Measurements from ENCODE around the gene ESR1. TPM values are rescaled to one million over a fixed set of nuclear protein-coding genes. Genes with fewer than 3 reads are reported as not detected.
"Not testable (repeated sequence)": the region's sequence is repeated elsewhere in the genome, so short reads cannot be mapped to it uniquely, and the experiment has no call there.

Gene ESR1
- total and polyA plus RNA-seq, 2 experiments from 2014 or later = 0.09 TPM; not detected in 1

DNA sequence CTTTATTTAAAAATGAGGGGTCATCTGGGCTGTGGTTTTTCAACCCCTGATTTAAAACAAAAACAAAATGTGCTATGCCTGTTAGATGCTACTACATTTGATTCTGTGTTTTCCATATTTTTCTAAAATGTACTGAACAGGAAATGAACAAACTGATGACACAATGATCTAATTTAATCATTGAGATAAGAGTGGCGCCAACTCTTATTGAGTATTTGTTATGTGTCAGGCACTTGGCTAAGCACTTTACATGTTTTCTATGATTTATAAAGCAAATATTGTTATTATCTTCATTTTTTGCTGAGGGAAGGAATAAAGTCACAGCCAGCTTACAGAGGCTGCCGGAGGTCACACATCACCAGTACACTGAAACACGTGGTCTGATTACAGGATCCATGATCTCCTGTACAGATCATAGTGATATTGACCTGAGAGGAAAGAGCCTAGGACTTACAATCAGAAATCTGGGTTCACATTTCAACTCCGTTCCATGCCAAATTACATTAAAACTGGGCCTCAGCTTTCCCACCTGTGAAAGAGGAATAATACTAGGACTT, 166.7 kb downstream of the ESR1 start:
- no peak overlapping the region for H3K27ac ChIP-seq
- H3K9ac ChIP-seq = no peak overlapping the region
- in situ Hi-C loops (cut with MboI) = no loop called here
- H3K4me2 ChIP-seq (ENCODE audit: unreplicated experiment) = no peak overlapping the region
- H2AFZ ChIP-seq = no peak overlapping the region
- WGBS, 2 experiments (ENCODE audit: low coverage in 1 of 2, low lambda C conversion rate in 2 of 2, missing lambda C conversion rate in 2 of 2) = 83 to 84% methylated on average over 4 of the region's 4 CpGs
- DNase-seq = no peak
- H4K20me1 ChIP-seq (ENCODE audit: insufficient read depth) = no peaks in the 10 kb centered on the region
- no peaks in the 10 kb centered on the region for H3K27me3 ChIP-seq (replicated peaks; ENCODE audit: insufficient read depth)
- H3K79me2 ChIP-seq (ENCODE audit: insufficient read depth) = no peaks in the 10 kb centered on the region
- H3K9me3 ChIP-seq (ENCODE audit: low read depth) = no peaks in the 10 kb centered on the region
- no peaks in the 10 kb centered on the region for H3K4me1 ChIP-seq (ENCODE audit: insufficient read depth)
- TF ChIP-seq EZH2 (IDR thresholded peaks at IDR 0.05; ENCODE audit: insufficient read depth, poor library complexity, severe bottlenecking) = no peak
- no peak for TF ChIP-seq EZH2phosphoT487 (IDR thresholded peaks at IDR 0.05; ENCODE audit: insufficient read depth, low read depth)
- no peaks in the 10 kb centered on the region for H3K9me2 ChIP-seq (ENCODE audit: insufficient read depth)
- no peaks in the 10 kb centered on the region for H3F3A ChIP-seq (ENCODE audit: insufficient read depth)
- no peaks in the 10 kb centered on the region for H3K36me3 ChIP-seq (ENCODE audit: low read depth)
- H3K4me3 ChIP-seq = no peak overlapping the region

DNA sequence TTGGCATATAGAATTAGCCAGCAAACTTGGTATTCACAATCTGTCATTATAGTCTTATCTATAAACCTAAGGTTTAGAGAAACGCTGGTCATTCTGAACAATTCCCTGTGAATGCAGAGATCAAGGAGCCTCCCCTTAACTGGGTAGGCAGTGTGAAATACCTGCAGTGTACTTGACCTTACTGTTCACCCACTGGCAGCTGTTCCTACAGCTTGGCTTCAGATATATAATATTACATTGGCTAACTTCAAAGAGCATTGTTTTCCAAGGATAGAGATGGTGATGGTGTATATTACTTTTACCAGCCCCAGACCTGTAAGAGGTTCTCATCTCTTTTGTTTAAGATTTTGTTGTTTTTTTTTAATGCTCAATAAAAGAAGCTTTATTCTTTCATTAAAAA, 168.3 kb downstream of the ESR1 start:
- in situ Hi-C loops (cut with MboI) = no loop called here
- H3K36me3 ChIP-seq (ENCODE audit: low read depth) = no peaks in the 10 kb centered on the region
- TF ChIP-seq EZH2 (IDR thresholded peaks at IDR 0.05; ENCODE audit: insufficient read depth, poor library complexity, severe bottlenecking) = no peak
- TF ChIP-seq EZH2phosphoT487 (IDR thresholded peaks at IDR 0.05; ENCODE audit: insufficient read depth, low read depth) = no peak
- no peaks in the 10 kb centered on the region for H3K4me1 ChIP-seq (ENCODE audit: insufficient read depth)
- DNase-seq = no peak
- no peaks in the 10 kb centered on the region for H4K20me1 ChIP-seq (ENCODE audit: insufficient read depth)
- H3K79me2 ChIP-seq (ENCODE audit: insufficient read depth) = no peaks in the 10 kb centered on the region
- H2AFZ ChIP-seq = no peak overlapping the region
- no peaks in the 10 kb centered on the region for H3K9me2 ChIP-seq (ENCODE audit: insufficient read depth)
- H3F3A ChIP-seq (ENCODE audit: insufficient read depth) = no peaks in the 10 kb centered on the region
- no peaks in the 10 kb centered on the region for H3K27me3 ChIP-seq (replicated peaks; ENCODE audit: insufficient read depth)
- no peak overlapping the region for H3K9ac ChIP-seq
- no peak overlapping the region for H3K4me3 ChIP-seq
- H3K27ac ChIP-seq = no peak overlapping the region
- H3K4me2 ChIP-seq (ENCODE audit: unreplicated experiment) = no peak overlapping the region
- no peaks in the 10 kb centered on the region for H3K9me3 ChIP-seq (ENCODE audit: low read depth)
- WGBS, 2 experiments (ENCODE audit: low coverage in 1 of 2, low lambda C conversion rate in 2 of 2, missing lambda C conversion rate in 2 of 2) = 92% methylated on average over 1 of the region's 1 CpG

GRCh38 chr6:151988199-151988598, 180.7 kb downstream of the ESR1 start:
- H3K27me3 ChIP-seq (replicated peaks; ENCODE audit: insufficient read depth); H3K27ac ChIP-seq; in situ Hi-C loops (cut with MboI); H2AFZ ChIP-seq; H3K4me3 ChIP-seq; H3K4me1 ChIP-seq (ENCODE audit: insufficient read depth); H3K9ac ChIP-seq; DNase-seq; H3F3A ChIP-seq (ENCODE audit: insufficient read depth); H4K20me1 ChIP-seq (ENCODE audit: insufficient read depth); H3K36me3 ChIP-seq (ENCODE audit: low read depth); H3K9me2 ChIP-seq (ENCODE audit: insufficient read depth); H3K4me2 ChIP-seq (ENCODE audit: unreplicated experiment); H3K9me3 ChIP-seq (ENCODE audit: low read depth); H3K79me2 ChIP-seq (ENCODE audit: insufficient read depth): not testable (repeated sequence)
- WGBS, 2 experiments (ENCODE audit: low coverage in 1 of 2, low lambda C conversion rate in 2 of 2, missing lambda C conversion rate in 2 of 2) = 53 to 68% methylated on average over 6 of the region's 6 CpGs

- no peaks in the 10 kb centered on the region for H3K9me2 ChIP-seq (ENCODE audit: insufficient read depth)
- no peak overlapping the region for H3K4me2 ChIP-seq (ENCODE audit: unreplicated experiment)
- no peaks in the 10 kb centered on the region for H3K79me2 ChIP-seq (ENCODE audit: insufficient read depth)
- H3K36me3 ChIP-seq (ENCODE audit: low read depth) = no peaks in the 10 kb centered on the region
- no peak for DNase-seq
- in situ Hi-C loops (cut with MboI) = no loop called here
- H3K4me3 ChIP-seq = no peak overlapping the region
- TF ChIP-seq EZH2 (IDR thresholded peaks at IDR 0.05; ENCODE audit: insufficient read depth, poor library complexity, severe bottlenecking) (no peak), EZH2phosphoT487 (IDR thresholded peaks at IDR 0.05; ENCODE audit: insufficient read depth, low read depth) (no peak)
- H3K9ac ChIP-seq = no peak overlapping the region
- H3K27me3 ChIP-seq (replicated peaks; ENCODE audit: insufficient read depth) = no peaks in the 10 kb centered on the region
- no peaks in the 10 kb centered on the region for H3F3A ChIP-seq (ENCODE audit: insufficient read depth)
- no peaks in the 10 kb centered on the region for H3K9me3 ChIP-seq (ENCODE audit: low read depth)
- no peak overlapping the region for H3K27ac ChIP-seq
- H3K4me1 ChIP-seq (ENCODE audit: insufficient read depth) = no peaks in the 10 kb centered on the region
- WGBS, 2 experiments (ENCODE audit: low coverage in 1 of 2, low lambda C conversion rate in 2 of 2, missing lambda C conversion rate in 2 of 2) = 74 to 80% methylated on average over 5 of the region's 5 CpGs
- H2AFZ ChIP-seq = no peak overlapping the region
- H4K20me1 ChIP-seq (ENCODE audit: insufficient read depth) = no peaks in the 10 kb centered on the region
These were observed 184.6 kb downstream of the ESR1 start for GRCh38 chr6:151992091-151992490.

- in situ Hi-C loops (cut with MboI) = no loop called here
- no peak overlapping the region for H3K9ac ChIP-seq
- WGBS, 2 experiments (ENCODE audit: low coverage in 1 of 2, low lambda C conversion rate in 2 of 2, missing lambda C conversion rate in 2 of 2) = 53 to 56% methylated on average over 3 of the region's 3 CpGs
- no peaks in the 10 kb centered on the region for H3F3A ChIP-seq (ENCODE audit: insufficient read depth)
- DNase-seq = no peak
- no peak overlapping the region for H3K4me3 ChIP-seq
- no peak overlapping the region for H3K27ac ChIP-seq
- no peaks in the 10 kb centered on the region for H4K20me1 ChIP-seq (ENCODE audit: insufficient read depth)
- H3K4me2 ChIP-seq (ENCODE audit: unreplicated experiment) = no peak overlapping the region
- H2AFZ ChIP-seq = no peak overlapping the region
- TF ChIP-seq EZH2 (IDR thresholded peaks at IDR 0.05; ENCODE audit: insufficient read depth, poor library complexity, severe bottlenecking) (no peak), EZH2phosphoT487 (IDR thresholded peaks at IDR 0.05; ENCODE audit: insufficient read depth, low read depth) (no peak)
- no peaks in the 10 kb centered on the region for H3K9me3 ChIP-seq (ENCODE audit: low read depth)
- H3K9me2 ChIP-seq (ENCODE audit: insufficient read depth) = no peaks in the 10 kb centered on the region
- no peaks in the 10 kb centered on the region for H3K4me1 ChIP-seq (ENCODE audit: insufficient read depth)
- H3K79me2 ChIP-seq (ENCODE audit: insufficient read depth) = no peaks in the 10 kb centered on the region
- no peaks in the 10 kb centered on the region for H3K27me3 ChIP-seq (replicated peaks; ENCODE audit: insufficient read depth)
- H3K36me3 ChIP-seq (ENCODE audit: low read depth) = no peaks in the 10 kb centered on the region
These were observed 185.9 kb downstream of the ESR1 start for GRCh38 chr6:151993364-151993763.
